Endothelial cell of umbilical vein (primary cell): Measurements from ENCODE around the gene TAF3. TPM values are rescaled to one million over a fixed set of nuclear protein-coding genes. Genes with fewer than 3 reads are reported as not detected.

Experiments
- BruUV-seq: library from RNA; stranded (reverse); fragments of 400-500 nt; replicated peaks from 2 replicates; lab custom pipeline; 2021; lab: Mats Ljungman, UMichigan
- CTCF ChIA-PET: fragments of 300-600, 350-600 bp; sonication (Branson Sonifier 250); formaldehyde crosslinking; loops from one replicate; lab custom pipeline; 2021; ENCODE audit warnings: antibody characterized with exemption, inconsistent platforms; lab: Charles Lee
- POLR2A ChIA-PET: fragments of 300-600, 350-600 bp; sonication (Branson Sonifier 250); formaldehyde crosslinking; loops from one replicate; lab custom pipeline; 2021; ENCODE audit warnings: antibody characterized with exemption, inconsistent platforms; lab: Charles Lee
- DNase-seq: peaks from one replicate; pipeline ENCODE4 v3.0.0-alpha.2; 2011; ENCODE audit warnings: low read depth, low spot score
- FAIRE-seq: peaks from 2 replicates; lab custom pipeline; 2011; peaks lifted over from hg19 to GRCh38; lab: Jason Lieb, UNC
- H2AFZ ChIP-seq: 2 replicates; pipeline ENCODE4 v1.6.0; 2012; ENCODE audit warnings: low read depth, low read length, control low read depth, inconsistent platforms
- H3K27ac ChIP-seq: 2 replicates; pipeline ENCODE4 v1.5.1; 2011; ENCODE audit warnings: low read depth, mild to moderate bottlenecking, control low read depth, low read length, moderate library complexity; ENCODE audit not compliant: insufficient read depth
- H3K27me3 ChIP-seq, 2 experiments: 2 replicates each; pipeline versions ENCODE4 v1.6.0 to v1.6.1; 2011; ENCODE audit warnings: low read length in 2 of 2, mixed read lengths in 1 of 2; ENCODE audit not compliant: control insufficient read depth in 2 of 2, insufficient read depth in 2 of 2
- H3K36me3 ChIP-seq, 2 experiments: 2 replicates in 1 of 2; 3 replicates in 1 of 2; pipeline ENCODE4 v1.5.1; 2011; ENCODE audit warnings: low read length in 2 of 2, mild to moderate bottlenecking in 1 of 2, moderate library complexity in 1 of 2; ENCODE audit not compliant: control insufficient read depth in 2 of 2, insufficient read depth in 2 of 2; ENCODE audit errors: extremely low read depth in 1 of 2
- H3K4me1 ChIP-seq: 3 replicates; pipeline ENCODE4 v1.5.1; 2011; ENCODE audit warnings: mild to moderate bottlenecking, low read length; ENCODE audit not compliant: control insufficient read depth, insufficient read depth; ENCODE audit errors: extremely low read depth
- H3K4me2 ChIP-seq: 2 replicates; pipeline ENCODE4 v1.6.1; 2011; ENCODE audit warnings: low read length, control low read depth, mixed read lengths; ENCODE audit not compliant: insufficient read depth
- H3K4me3 ChIP-seq, 3 experiments: fragments of 200-600 bp in 1 of 3; sonication (generic), shearing (Covaris generic) in 1 of 3; replicated peaks in 1 of 3; 2 replicates each; pipeline ENCODE4 v1.5.1; 2011 to 2016; ENCODE audit warnings: control low read depth in 3 of 3, low read length in 3 of 3, mild to moderate bottlenecking in 2 of 3, inconsistent platforms in 1 of 3, low read depth in 1 of 3, moderate library complexity in 1 of 3; ENCODE audit not compliant: insufficient read depth in 1 of 3
- H3K79me2 ChIP-seq: 2 replicates; pipeline ENCODE4 v1.6.0; 2012; ENCODE audit warnings: low read length, inconsistent platforms; ENCODE audit not compliant: control insufficient read depth, insufficient read depth
- H3K9ac ChIP-seq: replicated peaks from 2 replicates; pipeline ENCODE3; 2011; ENCODE audit warnings: low read length, control low read depth; ENCODE audit not compliant: insufficient read depth; ENCODE audit errors: extremely low read depth
- H3K9me1 ChIP-seq: replicated peaks from 3 replicates; pipeline ENCODE4 v1.6.0; 2011; ENCODE audit warnings: mild to moderate bottlenecking, low read length; ENCODE audit not compliant: control insufficient read depth, insufficient read depth; ENCODE audit errors: extremely low read depth
- H3K9me3 ChIP-seq: replicated peaks from 2 replicates; pipeline ENCODE4 v1.5.1; 2012; ENCODE audit warnings: low read length, inconsistent platforms; ENCODE audit not compliant: control insufficient read depth, insufficient read depth
- H4K20me1 ChIP-seq: replicated peaks from 2 replicates; pipeline ENCODE3; 2011; ENCODE audit warnings: mild to moderate bottlenecking, low read length; ENCODE audit not compliant: control insufficient read depth, insufficient read depth; ENCODE audit errors: extremely low read depth
- EZH2 ChIP-seq: IDR thresholded peaks from 2 replicates; pipeline ENCODE4 v1.6.1; 2012; ENCODE audit warnings: borderline replicate concordance, low read depth, mild to moderate bottlenecking, moderate library complexity, low read length, inconsistent platforms; ENCODE audit not compliant: severe bottlenecking
- FOS ChIP-seq: IDR thresholded peaks from 2 replicates; pipeline ENCODE4 v1.6.1; 2011; ENCODE audit warnings: mild to moderate bottlenecking, low read length, moderate library complexity, borderline replicate concordance; ENCODE audit not compliant: insufficient read depth
- GATA2 ChIP-seq: IDR thresholded peaks from 2 replicates; pipeline ENCODE4 v1.7.0; 2011; ENCODE audit warnings: low read depth, mild to moderate bottlenecking, moderate library complexity, mixed read lengths, low read length; ENCODE audit not compliant: insufficient read length, insufficient read depth
- JUN ChIP-seq: IDR thresholded peaks from 2 replicates; pipeline ENCODE4 v1.6.1; 2011; ENCODE audit warnings: borderline replicate concordance, low read depth; ENCODE audit not compliant: insufficient read length, insufficient read depth
- MYC ChIP-seq: IDR thresholded peaks from one replicate; pipeline ENCODE4 v1.6.1; 2011; ENCODE audit warnings: mild to moderate bottlenecking, low read depth, low read length
- POLR2A ChIP-seq: IDR thresholded peaks from 2 replicates; pipeline ENCODE4 v1.6.1; 2012; ENCODE audit warnings: low read depth, mild to moderate bottlenecking, control low read depth, low read length
- POLR2AphosphoS5 ChIP-seq: IDR thresholded peaks from 2 replicates; pipeline ENCODE4 v1.6.1; 2012; ENCODE audit warnings: low read depth, mild to moderate bottlenecking, control low read depth, low read length, moderate library complexity; ENCODE audit not compliant: insufficient read depth
- dilution Hi-C: fragments of 300-500 bp; cut with MboI; formaldehyde crosslinking; loops from one replicate; pipeline ENCODE4 v1.15.0; 2019; ENCODE audit warnings: low sequenced_read_pairs; ENCODE audit not compliant: extremely low pct_ligation_motif_present
- intact Hi-C: fragments of 100-400 bp; cut with micrococcal nuclease; formaldehyde crosslinking; loops from one replicate; pipeline ENCODE4 v1.10.0; 2022
- polyA plus RNA-seq, 4 experiments: library from polyadenylated mRNA; depleted of rRNA in 3 of 4; stranded (reverse) in 3 of 4; unstranded in 1 of 4; fragments of >200 nt; gene quantifications; 2 replicates each; pipeline versions ENCODE4 v1.2.1 to v1.2.3, GENCODE V29; 2011 to 2012; ENCODE audit warnings: missing spikeins in 1 of 4
- total RNA-seq: library from RNA; stranded (reverse); gene quantifications from 2 replicates; pipeline ENCODE4 v1.2.3, GENCODE V29; 2021
- TF ChIP-seq, protein P1 (sequence below), 2 donors: IDR thresholded peaks; 1 replicate in 1 of 2; 2 replicates in 1 of 2; pipeline ENCODE4 v1.5.1; 2011; ENCODE audit warnings: low read length in 2 of 2, mild to moderate bottlenecking in 2 of 2, moderate library complexity in 2 of 2, control low read depth in 1 of 2, inconsistent platforms in 1 of 2, low read depth in 1 of 2; ENCODE audit not compliant: insufficient read depth in 1 of 2; ENCODE audit errors: extremely low read depth in 1 of 2
- TF ChIP-seq, protein P2 (sequence below): IDR thresholded peaks from 2 replicates; pipeline ENCODE4 v1.6.1; 2011; ENCODE audit not compliant: insufficient read depth, insufficient read length

The TAF3 gene
- total and polyA plus RNA-seq, 2 donors (not counting 3 experiments of a cell fraction or from before 2014, with no cell fraction given) = 2.4 to 10.5 TPM

DNA sequence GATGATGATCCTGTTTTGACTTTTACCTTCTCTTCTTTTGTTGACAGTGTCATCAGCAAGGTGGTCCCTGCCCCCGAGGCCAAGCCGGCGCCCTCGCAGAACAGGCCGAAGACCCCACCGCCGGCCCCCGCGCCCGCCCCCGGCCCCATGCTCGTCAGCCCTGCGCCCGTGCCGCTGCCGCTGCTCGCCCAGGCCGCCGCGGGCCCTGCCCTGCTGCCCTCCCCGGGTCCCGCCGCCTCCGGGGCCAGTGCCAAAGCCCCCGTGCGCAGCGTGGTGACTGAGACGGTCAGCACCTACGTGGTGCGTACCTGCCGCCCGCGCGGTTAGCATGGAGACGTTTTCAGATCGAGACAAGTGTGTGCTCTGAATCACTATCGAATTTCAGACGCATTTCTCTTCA is 190.7 kb downstream of the TAF3 start:
- CTCF ChIA-PET = no interaction called here
- H2AFZ ChIP-seq = no peak overlapping the region
- intact Hi-C loops (no loop called here), dilution Hi-C loops (no loop called here)
- H4K20me1 ChIP-seq = no peaks in the 10 kb centered on the region
- H3K4me3 ChIP-seq = no peak overlapping the region
- no peaks in the 10 kb centered on the region for H3K4me1 ChIP-seq
- no peak for TF ChIP-seq EZH2
- no peak for TF ChIP-seq FOS
- TF ChIP-seq MYC = no peak
- no peak for TF ChIP-seq POLR2A
- no peak for TF ChIP-seq POLR2AphosphoS5
- no peak for TF ChIP-seq GATA2
- TF ChIP-seq, protein P1, sequence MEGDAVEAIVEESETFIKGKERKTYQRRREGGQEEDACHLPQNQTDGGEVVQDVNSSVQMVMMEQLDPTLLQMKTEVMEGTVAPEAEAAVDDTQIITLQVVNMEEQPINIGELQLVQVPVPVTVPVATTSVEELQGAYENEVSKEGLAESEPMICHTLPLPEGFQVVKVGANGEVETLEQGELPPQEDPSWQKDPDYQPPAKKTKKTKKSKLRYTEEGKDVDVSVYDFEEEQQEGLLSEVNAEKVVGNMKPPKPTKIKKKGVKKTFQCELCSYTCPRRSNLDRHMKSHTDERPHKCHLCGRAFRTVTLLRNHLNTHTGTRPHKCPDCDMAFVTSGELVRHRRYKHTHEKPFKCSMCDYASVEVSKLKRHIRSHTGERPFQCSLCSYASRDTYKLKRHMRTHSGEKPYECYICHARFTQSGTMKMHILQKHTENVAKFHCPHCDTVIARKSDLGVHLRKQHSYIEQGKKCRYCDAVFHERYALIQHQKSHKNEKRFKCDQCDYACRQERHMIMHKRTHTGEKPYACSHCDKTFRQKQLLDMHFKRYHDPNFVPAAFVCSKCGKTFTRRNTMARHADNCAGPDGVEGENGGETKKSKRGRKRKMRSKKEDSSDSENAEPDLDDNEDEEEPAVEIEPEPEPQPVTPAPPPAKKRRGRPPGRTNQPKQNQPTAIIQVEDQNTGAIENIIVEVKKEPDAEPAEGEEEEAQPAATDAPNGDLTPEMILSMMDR (IDR thresholded peaks at IDR 0.05; ENCODE audit: extremely low read depth in 1 of 2, insufficient read depth in 1 of 2, low read depth in 1 of 2, low read length in 2 of 2) = no peak
- TF ChIP-seq, protein P2, sequence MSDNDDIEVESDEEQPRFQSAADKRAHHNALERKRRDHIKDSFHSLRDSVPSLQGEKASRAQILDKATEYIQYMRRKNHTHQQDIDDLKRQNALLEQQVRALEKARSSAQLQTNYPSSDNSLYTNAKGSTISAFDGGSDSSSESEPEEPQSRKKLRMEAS = no peak
- TF ChIP-seq JUN = no peak
- no peak overlapping the region for H3K4me2 ChIP-seq
- H3K79me2 ChIP-seq = no peaks in the 10 kb centered on the region
- BruUV-seq = no TSS peak
- no peak overlapping the region for H3K9ac ChIP-seq
- H3K36me3 ChIP-seq = no peaks in the 10 kb centered on the region
- DNase-seq (no peak), FAIRE-seq (no peak)
- POLR2A ChIA-PET = no interaction called here
- no peaks in the 10 kb centered on the region for H3K9me1 ChIP-seq
- no peaks in the 10 kb centered on the region for H3K9me3 ChIP-seq
- H3K27me3 ChIP-seq = no peaks in the 10 kb centered on the region
- H3K27ac ChIP-seq = no peak overlapping the region
